Breast epithelium (tissue), 4 donors: Measurements from ENCODE around the gene MRPS27. TPM values are rescaled to one million over a fixed set of nuclear protein-coding genes. Genes with fewer than 3 reads are reported as not detected.
A peak's percentile ranks its signal among the peaks of the same experiment; 100 is the strongest.

Source experiments
- DNase-seq, 2 donors: peaks; one replicate each; pipeline ENCODE4 v3.0.0-alpha.2; 2019; ENCODE audit warnings: low spot score in 2 of 2
- H3K27ac ChIP-seq, 2 donors: fragments of 200-600 bp; sonication (generic) in 1 of 2; one replicate each; pipeline ENCODE4 v1.5.1; 2016 to 2019; ENCODE audit warnings: mild to moderate bottlenecking in 1 of 2
- H3K27me3 ChIP-seq, 2 donors: fragments of 200-600 bp; sonication (generic) in 1 of 2; one replicate each; pipeline versions ENCODE4 v1.5.1 to v1.6.0; 2017 to 2019; ENCODE audit warnings: control low read depth in 1 of 2, mild to moderate bottlenecking in 1 of 2
- H3K36me3 ChIP-seq: fragments of 200-600 bp; one replicate; pipeline ENCODE4 v1.5.1; 2019
- H3K4me1 ChIP-seq, 2 donors: fragments of 200-600 bp; sonication (generic); one replicate each; pipeline ENCODE4 v1.5.1; 2016 to 2019; ENCODE audit warnings: control low read depth in 1 of 2
- H3K4me3 ChIP-seq, 3 donors: fragments of 200-600 bp; sonication (generic); 1 replicate in 2 of 3; 2 replicates in 1 of 3; pipeline ENCODE4 v1.5.1; 2016 to 2019; ENCODE audit warnings: mild to moderate bottlenecking in 3 of 3, moderate library complexity in 2 of 3
- H3K9me3 ChIP-seq, 2 donors: fragments of 200-600 bp; sonication (generic) in 1 of 2; one replicate each; pipeline ENCODE4 v1.5.1; 2016 to 2019; ENCODE audit warnings: control low read depth in 1 of 2
- CTCF ChIP-seq, 3 donors: fragments of 450-650 bp; IDR thresholded peaks; one replicate each; pipeline ENCODE4 v1.5.1; 2016 to 2017; ENCODE audit warnings: antibody characterized with exemption in 3 of 3, mild to moderate bottlenecking in 3 of 3, moderate library complexity in 3 of 3
- POLR2A ChIP-seq: fragments of 450-650 bp; IDR thresholded peaks from one replicate; pipeline ENCODE4 v1.6.1; 2016; ENCODE audit warnings: antibody characterized with exemption, mild to moderate bottlenecking, moderate library complexity
- POLR2AphosphoS5 ChIP-seq, 3 donors: sonication (generic); formaldehyde crosslinking; IDR thresholded peaks; one replicate each; pipeline ENCODE4 v1.6.1; 2017; ENCODE audit warnings: antibody characterized with exemption in 3 of 3
- intact Hi-C: fragments of 100-400 bp; cut with DNase I; formaldehyde crosslinking; loops from one replicate; pipeline ENCODE4 v1.15.1; 2023; ENCODE audit warnings: low total_unique reads
- total RNA-seq, 3 donors: library from RNA; depleted of rRNA; stranded (reverse); fragments of >200 nt; gene quantifications; one replicate each; pipeline ENCODE4 v1.1.0, GENCODE V29; 2016

Gene MRPS27
- total RNA-seq, 3 donors from 2014 or later: 47.8 to 71.3 (median 51.8) TPM

- no peaks in the 10 kb centered on the region for H3K27me3 ChIP-seq
- H3K4me3 ChIP-seq: no peak overlapping the region
- H3K27ac ChIP-seq: peak overlapping the region in 1 of 2 donors; percentile 28
- H3K4me1 ChIP-seq: peaks cover 0 to 4% of the 10 kb centered on the region in 2 donors
- intact Hi-C loops: no loop called here
- H3K9me3 ChIP-seq: no peaks in the 10 kb centered on the region
- no peaks in the 10 kb centered on the region for H3K36me3 ChIP-seq
- DNase-seq: no peak
- TF ChIP-seq POLR2AphosphoS5 (IDR thresholded peaks at IDR 0.05) (no peak), CTCF (IDR thresholded peaks at IDR 0.05) (peak in 1 of 3 donors; percentile 16), POLR2A (no peak)
Observed at GRCh38 chr5:72280581-72281069, 39.4 kb downstream of the MRPS27 start.

GRCh38 chr5:72276219-72276752 is 43.8 kb downstream of the MRPS27 start:
- TF ChIP-seq POLR2A: no peak
- no peak for TF ChIP-seq CTCF (IDR thresholded peaks at IDR 0.05)
- TF ChIP-seq POLR2AphosphoS5 (IDR thresholded peaks at IDR 0.05): no peak
- no peaks in the 10 kb centered on the region for H3K9me3 ChIP-seq
- no peak for DNase-seq
- H3K4me3 ChIP-seq: no peak overlapping the region
- no peak overlapping the region for H3K27ac ChIP-seq
- intact Hi-C loops: no loop called here
- no peaks in the 10 kb centered on the region for H3K36me3 ChIP-seq
- H3K27me3 ChIP-seq: no peaks in the 10 kb centered on the region
- no peaks in the 10 kb centered on the region for H3K4me1 ChIP-seq

GRCh38 chr5:72273547-72273946 is 46.5 kb downstream of the MRPS27 start:
- Histone ChIP-seq H3K4me3 (no peak overlapping the region), H3K4me1 (peaks cover 0 to 8% of the 10 kb centered on the region in 2 donors), H3K36me3 (no peaks in the 10 kb centered on the region), H3K27me3 (no peaks in the 10 kb centered on the region), H3K27ac (no peak overlapping the region), H3K9me3 (no peaks in the 10 kb centered on the region)
- TF ChIP-seq CTCF (IDR thresholded peaks at IDR 0.05) (no peak), POLR2A (no peak), POLR2AphosphoS5 (IDR thresholded peaks at IDR 0.05) (no peak)
- intact Hi-C loops: no loop called here
- DNase-seq: no peak

- TF ChIP-seq POLR2A: no peak
- no peak for TF ChIP-seq CTCF (IDR thresholded peaks at IDR 0.05)
- TF ChIP-seq POLR2AphosphoS5 (IDR thresholded peaks at IDR 0.05): no peak
- Histone ChIP-seq H3K9me3 (no peaks in the 10 kb centered on the region), H3K27me3 (no peaks in the 10 kb centered on the region), H3K27ac (no peak overlapping the region), H3K4me3 (no peak overlapping the region), H3K36me3 (no peaks in the 10 kb centered on the region), H3K4me1 (peaks cover 0 to 8% of the 10 kb centered on the region in 2 donors)
- intact Hi-C loops: no loop called here
- DNase-seq: no peak
Observed at GRCh38 chr5:72272398-72272797, 47.6 kb downstream of the MRPS27 start.

GRCh38 chr5:72271702-72272101 is 48.3 kb downstream of the MRPS27 start:
- Histone ChIP-seq H3K9me3 (no peaks in the 10 kb centered on the region), H3K27me3 (no peaks in the 10 kb centered on the region), H3K4me3 (no peak overlapping the region), H3K36me3 (no peaks in the 10 kb centered on the region), H3K4me1 (peaks cover 0 to 8% of the 10 kb centered on the region in 2 donors), H3K27ac (no peak overlapping the region)
- TF ChIP-seq CTCF (IDR thresholded peaks at IDR 0.05) (no peak), POLR2AphosphoS5 (IDR thresholded peaks at IDR 0.05) (no peak), POLR2A (no peak)
- intact Hi-C loops: no loop called here
- no peak for DNase-seq
